A673 (cell line): ENCODE results near the gene EEFSEC. TPM values are rescaled to one million over a fixed set of nuclear protein-coding genes. Genes with fewer than 3 reads are reported as not detected.

Experiments
- BruUV-seq: library from RNA; stranded (reverse); fragments of 400-500 nt; replicated peaks from 2 replicates; lab custom pipeline; 2021; lab: Mats Ljungman, UMichigan
- CTCF ChIA-PET: fragments of 300-600 bp; sonication (Branson Sonifier 250); formaldehyde crosslinking; loops from one replicate; lab custom pipeline; 2022; ENCODE audit warnings: antibody characterized with exemption; lab: Charles Lee
- POLR2A ChIA-PET: fragments of 300-600 bp; sonication (Branson Sonifier 250); formaldehyde crosslinking; loops from one replicate; lab custom pipeline; 2022; ENCODE audit warnings: antibody characterized with exemption; ENCODE audit not compliant: low non-redundant PET; lab: Charles Lee
- DNase-seq: peaks from one replicate; pipeline ENCODE4 v3.0.0-alpha.2; 2015; ENCODE audit warnings: low spot score
- H3K27ac ChIP-seq: fragments of 200-600 bp; sonication (generic); 2 replicates; pipeline ENCODE4 v1.5.1; 2016; ENCODE audit warnings: mixed run types, low read depth, mild to moderate bottlenecking, mixed read lengths, antibody characterized with exemption, low read length; ENCODE audit not compliant: poor library complexity, severe bottlenecking
- H3K27me3 ChIP-seq: fragments of 200-600 bp; sonication (generic); replicated peaks from 2 replicates; pipeline ENCODE4 v1.6.1; 2017; ENCODE audit warnings: mixed run types, low read depth, mild to moderate bottlenecking, mixed read lengths, antibody characterized with exemption, low read length; ENCODE audit not compliant: insufficient read depth, poor library complexity
- H3K36me3 ChIP-seq: fragments of 200-600 bp; sonication (generic); 2 replicates; pipeline ENCODE4 v1.6.1; 2016; ENCODE audit warnings: mixed run types, mild to moderate bottlenecking, mixed read lengths, antibody characterized with exemption, low read length; ENCODE audit not compliant: insufficient read depth, poor library complexity, severe bottlenecking
- H3K4me1 ChIP-seq: fragments of 200-600 bp; sonication (generic); 2 replicates; pipeline ENCODE4 v1.6.1; 2017; ENCODE audit warnings: mixed run types, mild to moderate bottlenecking, mixed read lengths, antibody characterized with exemption, low read length; ENCODE audit not compliant: insufficient read depth, poor library complexity, severe bottlenecking
- H3K4me3 ChIP-seq: fragments of 200-600 bp; sonication (generic); 2 replicates; pipeline ENCODE4 v1.5.1; 2016; ENCODE audit warnings: low read depth, mixed run types, mild to moderate bottlenecking, mixed read lengths, low read length; ENCODE audit not compliant: poor library complexity, severe bottlenecking
- H3K9me3 ChIP-seq: fragments of 200-600 bp; sonication (generic); 2 replicates; pipeline ENCODE4 v1.6.1; 2016; ENCODE audit warnings: mixed run types, low read depth, mild to moderate bottlenecking, mixed read lengths, antibody characterized with exemption, low read length; ENCODE audit not compliant: poor library complexity, severe bottlenecking
- EZH2 ChIP-seq: fragments of 200-600 bp; sonication (generic); IDR thresholded peaks from 2 replicates; pipeline ENCODE4 v1.6.1; 2017; ENCODE audit warnings: borderline replicate concordance, low read depth, mild to moderate bottlenecking, mixed read lengths, antibody characterized with exemption, low read length; ENCODE audit not compliant: poor library complexity, severe bottlenecking
- intact Hi-C: fragments of 100-400 bp; cut with micrococcal nuclease; formaldehyde crosslinking; loops from one replicate; pipeline ENCODE4 v1.10.0; 2022; ENCODE audit not compliant: unreplicated experiment
- total RNA-seq: library from RNA; stranded (reverse); gene quantifications from 2 replicates; pipeline ENCODE4 v1.2.3, GENCODE V29; 2021
- TF ChIP-seq, protein P1 (sequence below): fragments of 300-800, 200-600 bp; sonication (generic); conservative IDR thresholded peaks from 2 replicates; pipeline ENCODE4 v1.5.1; 2017; ENCODE audit warnings: low read depth, mild to moderate bottlenecking, antibody characterized with exemption, low read length, moderate library complexity, mixed read lengths

Gene EEFSEC
- total RNA-seq, 1 experiment from 2014 or later = 19.7 TPM

DNA sequence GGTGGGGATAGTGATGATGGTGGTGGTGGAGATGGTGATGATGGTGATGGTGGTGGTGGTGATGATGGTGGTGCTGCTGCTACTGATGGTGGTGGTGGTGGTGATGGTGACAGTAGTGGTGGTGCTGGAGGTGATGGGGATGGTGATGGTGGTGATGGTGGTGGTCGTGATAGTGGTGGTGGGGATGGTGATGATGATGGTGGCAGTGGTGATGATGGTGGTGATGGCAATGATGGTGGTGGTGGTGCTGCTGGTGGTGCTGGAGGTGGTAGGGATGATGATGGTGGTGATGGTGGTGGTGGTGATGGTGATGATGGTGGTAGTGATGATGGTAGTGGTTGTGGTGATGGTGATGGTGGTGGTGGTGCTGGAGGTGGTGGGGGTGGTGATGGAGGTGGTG lies 292.1 kb downstream of the EEFSEC start:
- no TSS peak for BruUV-seq
- POLR2A ChIA-PET = no interaction called here
- Histone ChIP-seq H3K27me3 (no peaks in the 10 kb centered on the region), H3K4me1 (no peaks in the 10 kb centered on the region), H3K4me3 (no peak overlapping the region), H3K36me3 (no peaks in the 10 kb centered on the region), H3K9me3 (no peaks in the 10 kb centered on the region), H3K27ac (no peak overlapping the region)
- TF ChIP-seq, protein P1, sequence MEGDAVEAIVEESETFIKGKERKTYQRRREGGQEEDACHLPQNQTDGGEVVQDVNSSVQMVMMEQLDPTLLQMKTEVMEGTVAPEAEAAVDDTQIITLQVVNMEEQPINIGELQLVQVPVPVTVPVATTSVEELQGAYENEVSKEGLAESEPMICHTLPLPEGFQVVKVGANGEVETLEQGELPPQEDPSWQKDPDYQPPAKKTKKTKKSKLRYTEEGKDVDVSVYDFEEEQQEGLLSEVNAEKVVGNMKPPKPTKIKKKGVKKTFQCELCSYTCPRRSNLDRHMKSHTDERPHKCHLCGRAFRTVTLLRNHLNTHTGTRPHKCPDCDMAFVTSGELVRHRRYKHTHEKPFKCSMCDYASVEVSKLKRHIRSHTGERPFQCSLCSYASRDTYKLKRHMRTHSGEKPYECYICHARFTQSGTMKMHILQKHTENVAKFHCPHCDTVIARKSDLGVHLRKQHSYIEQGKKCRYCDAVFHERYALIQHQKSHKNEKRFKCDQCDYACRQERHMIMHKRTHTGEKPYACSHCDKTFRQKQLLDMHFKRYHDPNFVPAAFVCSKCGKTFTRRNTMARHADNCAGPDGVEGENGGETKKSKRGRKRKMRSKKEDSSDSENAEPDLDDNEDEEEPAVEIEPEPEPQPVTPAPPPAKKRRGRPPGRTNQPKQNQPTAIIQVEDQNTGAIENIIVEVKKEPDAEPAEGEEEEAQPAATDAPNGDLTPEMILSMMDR = no peak
- no peak for TF ChIP-seq EZH2
- DNase-seq = no peak
- CTCF ChIA-PET = no interaction called here
- intact Hi-C loops = no loop called here

DNA sequence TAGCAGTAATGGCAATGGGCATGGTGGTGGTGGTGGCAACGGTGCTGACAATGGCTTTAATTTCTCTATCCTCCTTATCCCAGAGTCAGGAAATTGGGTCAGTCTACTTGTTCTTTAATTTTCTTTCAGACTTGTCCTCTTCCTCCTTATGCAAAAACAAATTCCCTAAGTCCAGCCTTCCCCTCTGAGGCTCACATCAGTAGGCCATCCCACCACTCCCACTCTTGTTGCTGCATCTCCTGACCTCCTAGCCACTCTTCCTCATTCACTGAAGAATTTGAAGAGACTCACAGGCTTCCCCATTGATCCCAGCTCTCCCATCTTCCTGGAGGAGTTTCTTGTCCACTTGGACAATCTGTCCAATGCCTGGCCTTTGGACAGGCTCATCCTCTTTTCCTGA lies 293.5 kb downstream of the EEFSEC start:
- BruUV-seq = no TSS peak
- CTCF ChIA-PET = no interaction called here

DNA sequence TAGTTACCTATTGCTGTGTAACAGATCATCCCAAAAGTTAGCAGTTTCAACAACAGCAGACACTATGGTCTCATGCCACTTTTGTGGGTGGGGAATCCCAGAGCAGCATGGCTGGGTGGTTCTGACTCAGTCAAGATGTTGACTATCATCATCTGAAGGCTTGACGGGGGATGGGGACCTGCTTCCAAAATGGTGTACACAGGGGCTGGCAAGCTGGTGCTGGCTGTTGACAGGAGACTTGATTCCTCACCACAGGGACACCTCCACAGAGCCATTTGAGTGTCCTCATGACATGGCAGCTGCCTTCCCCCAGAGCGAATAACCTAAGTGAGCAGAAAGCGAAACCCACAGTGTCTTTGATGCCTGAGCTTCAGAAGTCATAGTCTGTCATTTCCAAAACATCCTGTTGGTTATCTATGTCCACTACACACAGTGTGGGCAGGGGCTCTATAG lies 294.3 kb downstream of the EEFSEC start:
- no peak for TF ChIP-seq EZH2
- TF ChIP-seq, protein P1 = no peak
- Histone ChIP-seq H3K36me3 (no peaks in the 10 kb centered on the region), H3K4me1 (no peaks in the 10 kb centered on the region), H3K4me3 (no peak overlapping the region), H3K27me3 (no peaks in the 10 kb centered on the region), H3K9me3 (no peaks in the 10 kb centered on the region), H3K27ac (no peak overlapping the region)
- intact Hi-C loops = no loop called here
- no peak for DNase-seq
- ChIA-PET CTCF (no interaction called here), POLR2A (interaction anchor here (0.6 kb wide), 1 partner anchor 65 kb away, joined by 4 read pairs; no protein-coding TSS in a partner anchor)
- no TSS peak for BruUV-seq

More for the DNA sequence above, 293.5 kb downstream of the EEFSEC start:
- H3K4me1 ChIP-seq = no peaks in the 10 kb centered on the region
- TF ChIP-seq, protein P1 = no peak
- no peak for TF ChIP-seq EZH2
- intact Hi-C loops = no loop called here
- POLR2A ChIA-PET = no interaction called here
- H3K27ac ChIP-seq = no peak overlapping the region
- no peak for DNase-seq
- H3K36me3 ChIP-seq = no peaks in the 10 kb centered on the region
- H3K27me3 ChIP-seq = no peaks in the 10 kb centered on the region
- no peak overlapping the region for H3K4me3 ChIP-seq
- H3K9me3 ChIP-seq = no peaks in the 10 kb centered on the region
